OCI-LY3 (cell line): ENCODE results near the gene AKR1B15.

Experiments
- EZH2phosphoT487 ChIP-seq: fragments of 200-600 bp; shearing (Covaris generic); IDR thresholded peaks from 2 replicates; pipeline ENCODE4 v1.6.1; 2018; ENCODE audit warnings: antibody characterized with exemption, mixed run types, low read depth
- TF ChIP-seq, protein P1 (sequence below): fragments of 200-600, 300-600 bp; sonication (generic); IDR thresholded peaks from 2 replicates; pipeline ENCODE4 v1.5.1; 2014; ENCODE audit warnings: antibody characterized with exemption, low read length, low read depth

DNA sequence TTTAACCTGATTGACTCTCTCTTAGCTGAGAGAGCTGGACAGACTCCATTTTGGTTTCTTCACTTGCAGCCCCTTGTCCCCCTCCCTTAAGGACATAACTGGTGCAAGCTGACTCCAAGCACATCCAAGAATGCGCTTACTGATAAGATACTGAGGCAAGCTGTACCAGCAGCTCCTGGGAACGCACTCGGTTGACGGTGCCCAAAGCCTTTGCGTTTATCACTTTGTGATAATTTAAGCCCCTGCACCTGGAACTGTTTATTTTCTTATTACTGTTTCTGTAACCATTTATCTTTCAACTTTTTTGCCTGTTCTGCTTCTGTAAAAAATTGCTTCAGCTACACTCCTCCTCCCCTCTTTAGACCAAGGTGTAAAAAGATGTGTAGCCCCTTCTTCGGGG is 8.5 kb downstream of the AKR1B15 start:
- TF ChIP-seq, protein P1, sequence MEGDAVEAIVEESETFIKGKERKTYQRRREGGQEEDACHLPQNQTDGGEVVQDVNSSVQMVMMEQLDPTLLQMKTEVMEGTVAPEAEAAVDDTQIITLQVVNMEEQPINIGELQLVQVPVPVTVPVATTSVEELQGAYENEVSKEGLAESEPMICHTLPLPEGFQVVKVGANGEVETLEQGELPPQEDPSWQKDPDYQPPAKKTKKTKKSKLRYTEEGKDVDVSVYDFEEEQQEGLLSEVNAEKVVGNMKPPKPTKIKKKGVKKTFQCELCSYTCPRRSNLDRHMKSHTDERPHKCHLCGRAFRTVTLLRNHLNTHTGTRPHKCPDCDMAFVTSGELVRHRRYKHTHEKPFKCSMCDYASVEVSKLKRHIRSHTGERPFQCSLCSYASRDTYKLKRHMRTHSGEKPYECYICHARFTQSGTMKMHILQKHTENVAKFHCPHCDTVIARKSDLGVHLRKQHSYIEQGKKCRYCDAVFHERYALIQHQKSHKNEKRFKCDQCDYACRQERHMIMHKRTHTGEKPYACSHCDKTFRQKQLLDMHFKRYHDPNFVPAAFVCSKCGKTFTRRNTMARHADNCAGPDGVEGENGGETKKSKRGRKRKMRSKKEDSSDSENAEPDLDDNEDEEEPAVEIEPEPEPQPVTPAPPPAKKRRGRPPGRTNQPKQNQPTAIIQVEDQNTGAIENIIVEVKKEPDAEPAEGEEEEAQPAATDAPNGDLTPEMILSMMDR, result no peak
- TF ChIP-seq EZH2phosphoT487, result no peak
